Neutrophil (primary cell): ENCODE results near the gene ABCA7.
A peak's percentile ranks its signal among the peaks of the same experiment; 100 is the strongest.

ENCODE experiments used
- H3K27ac ChIP-seq: fragments of 200-600 bp; sonication (generic); 2 replicates; pipeline ENCODE4 v1.5.1; 2016; ENCODE audit warnings: mild to moderate bottlenecking, moderate library complexity
- H3K27me3 ChIP-seq: fragments of 200-600 bp; sonication (generic); 2 replicates; pipeline ENCODE4 v1.6.0; 2016; ENCODE audit warnings: mild to moderate bottlenecking
- H3K36me3 ChIP-seq: fragments of 200-600 bp; sonication (generic); 2 replicates; pipeline ENCODE4 v1.5.1; 2017
- H3K4me1 ChIP-seq, 2 experiments: fragments of 200-600 bp in 1 of 2; sonication (generic) in 1 of 2; 1 replicate in 1 of 2; 2 replicates in 1 of 2; pipeline versions ENCODE4 v1.5.1 to v1.6.1; 2013 to 2016; ENCODE audit warnings: low read depth in 1 of 2, low read length in 1 of 2, mild to moderate bottlenecking in 1 of 2, moderate library complexity in 1 of 2; ENCODE audit not compliant: control insufficient read depth in 1 of 2, insufficient read depth in 1 of 2
- H3K4me3 ChIP-seq, 2 experiments: fragments of 200-600 bp in 1 of 2; sonication (generic) in 1 of 2; 1 replicate in 1 of 2; 2 replicates in 1 of 2; pipeline ENCODE4 v1.5.1; 2013 to 2016; ENCODE audit warnings: low read depth in 1 of 2, low read length in 1 of 2, mild to moderate bottlenecking in 1 of 2, moderate library complexity in 1 of 2
- H3K9me3 ChIP-seq: fragments of 200-600 bp; sonication (generic); 2 replicates; pipeline ENCODE4 v1.5.1; 2016
- CTCF ChIP-seq: fragments of 200-600 bp; sonication (generic); IDR thresholded peaks from 2 replicates; pipeline ENCODE4 v1.5.1; 2016; ENCODE audit warnings: antibody characterized with exemption

ABCA7 gene

GRCh38 chr19:1001538-1002166 lies 38.3 kb upstream of the ABCA7 start:
- no peaks in the 10 kb centered on the region for H3K9me3 ChIP-seq
- no peak overlapping the region for H3K27ac ChIP-seq
- H3K36me3 ChIP-seq: no peaks in the 10 kb centered on the region
- TF ChIP-seq CTCF: peak; percentile 98
- H3K4me3 ChIP-seq: peak overlapping the region in 1 of 2 experiments; percentile 28
- peaks cover 78% of the 10 kb centered on the region for H3K27me3 ChIP-seq
- peaks cover 14 to 18% of the 10 kb centered on the region in 2 experiments for H3K4me1 ChIP-seq

- Histone ChIP-seq H3K4me3 (no peak overlapping the region), H3K36me3 (no peaks in the 10 kb centered on the region), H3K27me3 (peaks cover 69% of the 10 kb centered on the region), H3K27ac (no peak overlapping the region), H3K9me3 (no peaks in the 10 kb centered on the region), H3K4me1 (peaks cover 14 to 18% of the 10 kb centered on the region in 2 experiments)
- no peak for TF ChIP-seq CTCF
These were observed 37.3 kb upstream of the ABCA7 start for GRCh38 chr19:1002600-1002999.

- no peaks in the 10 kb centered on the region for H3K36me3 ChIP-seq
- no peaks in the 10 kb centered on the region for H3K9me3 ChIP-seq
- H3K4me1 ChIP-seq: peaks cover 14 to 18% of the 10 kb centered on the region in 2 experiments
- no peak for TF ChIP-seq CTCF
- H3K4me3 ChIP-seq: no peak overlapping the region
- peaks cover 62% of the 10 kb centered on the region for H3K27me3 ChIP-seq
- H3K27ac ChIP-seq: no peak overlapping the region
These were observed 36.6 kb upstream of the ABCA7 start for GRCh38 chr19:1003283-1003682.

DNA sequence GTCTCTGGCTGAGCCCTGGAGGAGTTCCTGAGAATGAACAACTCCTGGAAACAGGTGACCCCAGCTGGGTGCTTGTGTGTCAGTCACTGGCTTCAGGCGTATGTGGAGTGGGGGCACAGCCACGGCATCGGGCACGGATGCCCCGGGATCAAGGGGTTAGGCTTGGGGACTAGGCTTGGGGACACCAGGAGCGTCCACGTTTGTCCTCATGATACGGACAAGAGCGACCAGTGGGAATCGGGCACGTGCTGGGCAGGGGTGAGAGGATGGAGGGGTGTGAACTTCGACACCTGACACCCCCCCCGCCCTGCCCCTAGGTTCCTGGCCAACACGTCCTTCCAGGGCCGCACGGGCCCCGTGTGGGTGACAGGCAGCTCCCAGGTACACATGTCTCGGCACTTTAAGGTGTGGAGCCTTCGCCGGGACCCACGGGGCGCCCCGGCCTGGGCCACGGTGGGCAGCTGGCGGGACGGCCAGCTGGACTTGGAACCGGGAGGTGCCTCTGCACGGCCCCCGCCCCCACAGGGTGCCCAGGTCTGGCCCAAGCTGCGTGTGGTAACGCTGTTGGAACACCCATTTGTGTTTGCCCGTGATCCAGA lies 35.6 kb upstream of the ABCA7 start:
- peaks cover 52% of the 10 kb centered on the region for H3K27me3 ChIP-seq
- H3K4me3 ChIP-seq: no peak overlapping the region
- H3K4me1 ChIP-seq: peaks cover 14 to 18% of the 10 kb centered on the region in 2 experiments
- TF ChIP-seq CTCF: no peak
- H3K27ac ChIP-seq: no peak overlapping the region
- H3K36me3 ChIP-seq: peaks cover 9% of the 10 kb centered on the region
- no peaks in the 10 kb centered on the region for H3K9me3 ChIP-seq

- H3K9me3 ChIP-seq: no peaks in the 10 kb centered on the region
- H3K4me1 ChIP-seq: peaks cover 14 to 16% of the 10 kb centered on the region in 2 experiments
- H3K27me3 ChIP-seq: peaks cover 45% of the 10 kb centered on the region
- peaks cover 17% of the 10 kb centered on the region for H3K36me3 ChIP-seq
- no peak overlapping the region for H3K4me3 ChIP-seq
- no peak for TF ChIP-seq CTCF
- H3K27ac ChIP-seq: no peak overlapping the region
These were observed 34.9 kb upstream of the ABCA7 start for GRCh38 chr19:1004803-1005664.
